Activated CD8-positive, alpha-beta memory T cell treated with anti-CD3 and anti-CD28 coated beads, Interleukin-2, amount 50 U/mL, for 1 hour (primary cell): ENCODE measurements around the gene PHF10.
"Not testable (repeated sequence)": the region's sequence is repeated elsewhere in the genome, so short reads cannot be mapped to it uniquely, and the experiment has no call there.

Experiments used
- DNase-seq: peaks from one replicate; pipeline ENCODE4 v3.0.0-alpha.2; 2020; ENCODE audit errors: extremely low read depth

PHF10 gene

GRCh38 chr6:169723200-169723909, 945 bp downstream of the PHF10 start:
- DNase-seq = no peak

GRCh38 chr6:169722362-169723199, 1.7 kb downstream of the PHF10 start:
- no peak for DNase-seq

GRCh38 chr6:169720207-169720855, 4.0 kb downstream of the PHF10 start:
- DNase-seq = no peak

GRCh38 chr6:169719117-169719516, 5.2 kb downstream of the PHF10 start:
- DNase-seq = no peak

GRCh38 chr6:169714595-169714994, 9.7 kb downstream of the PHF10 start:
- no peak for DNase-seq

GRCh38 chr6:169714178-169714577, 10.1 kb downstream of the PHF10 start:
- no peak for DNase-seq

- no peak for DNase-seq
Measured at GRCh38 chr6:169710009-169710408, 14.3 kb downstream of the PHF10 start.

GRCh38 chr6:169709293-169709692, 15.0 kb downstream of the PHF10 start:
- no peak for DNase-seq

- DNase-seq = no peak
Measured at GRCh38 chr6:169707772-169708171, 16.5 kb downstream of the PHF10 start.

- DNase-seq = no peak
Measured at GRCh38 chr6:169702840-169703246, 21.5 kb downstream of the PHF10 start.

GRCh38 chr6:169701954-169702839, 22.1 kb downstream of the PHF10 start, which contains the start of the genes C6orf120 and WDR27:
Gene C6orf120 (plus strand): TSS chr6:169702126. CDS start chr6:169702460, 334 bp downstream.
Gene WDR27 (minus strand): TSS chr6:169702029. CDS start chr6:169689005, 13,024 bp downstream.
- DNase-seq = peak; percentile 93

GRCh38 chr6:169701311-169701953, 22.9 kb downstream of the PHF10 start:
- DNase-seq = no peak

GRCh38 chr6:169700296-169700695, 24.0 kb downstream of the PHF10 start:
- DNase-seq = no peak

- not testable (repeated sequence) for DNase-seq
Measured at GRCh38 chr6:169697115-169697514, 27.2 kb downstream of the PHF10 start.

GRCh38 chr6:169695131-169695530, 29.2 kb downstream of the PHF10 start:
- no peak for DNase-seq

- DNase-seq = no peak
Measured at GRCh38 chr6:169692516-169692915, 31.8 kb downstream of the PHF10 start.

- DNase-seq = no peak
Measured at GRCh38 chr6:169691260-169691659, 33.0 kb downstream of the PHF10 start.

- no peak for DNase-seq
Measured at GRCh38 chr6:169689287-169689686, 35.0 kb downstream of the PHF10 start.

GRCh38 chr6:169685860-169686259, 38.4 kb downstream of the PHF10 start:
- DNase-seq = no peak

- DNase-seq = no peak
Measured at GRCh38 chr6:169684056-169684455, 40.2 kb downstream of the PHF10 start.

- no peak for DNase-seq
Measured at GRCh38 chr6:169678342-169678741, 46.0 kb downstream of the PHF10 start.
